DND-41 (cell line): Measurements from ENCODE around the gene SLC17A1.

Source experiments
- ATAC-seq: fragments of 200-7000 bp; cut with Tn5 transposase; 3 replicates; pipeline ENCODE4 v1.9.1; 2021; ENCODE audit warnings: low read depth; ENCODE audit not compliant: insufficient read depth
- DNase-seq: peaks from one replicate; pipeline ENCODE4 v3.0.0-alpha.2; 2020
- H2AFZ ChIP-seq: 2 replicates; pipeline ENCODE4 v1.6.0; 2012; ENCODE audit warnings: low read depth, low read length
- H3K27ac ChIP-seq: 2 replicates; pipeline ENCODE4 v1.5.1; 2012; ENCODE audit warnings: low read length, inconsistent platforms
- H3K27me3 ChIP-seq: fragments of 200-600 bp; sonication (generic); 2 replicates; pipeline ENCODE4 v1.6.0; 2012; ENCODE audit warnings: low read length, mild to moderate bottlenecking, inconsistent platforms; ENCODE audit not compliant: insufficient read depth, poor library complexity
- H3K36me3 ChIP-seq: 2 replicates; pipeline ENCODE4 v1.5.1; 2012; ENCODE audit warnings: low read length, inconsistent platforms; ENCODE audit not compliant: insufficient read depth
- H3K4me1 ChIP-seq: 2 replicates; pipeline ENCODE4 v1.5.1; 2012; ENCODE audit warnings: mild to moderate bottlenecking, low read length; ENCODE audit not compliant: insufficient read depth
- H3K4me2 ChIP-seq: 2 replicates; pipeline ENCODE4 v1.6.0; 2012; ENCODE audit warnings: mild to moderate bottlenecking, moderate library complexity, low read length, inconsistent platforms; ENCODE audit not compliant: insufficient read depth
- H3K4me3 ChIP-seq, 2 experiments: fragments of 200-600 bp in 1 of 2; shearing (Covaris generic) in 1 of 2; 2 replicates each; pipeline ENCODE4 v1.5.1; 2012 to 2016; ENCODE audit warnings: inconsistent platforms in 2 of 2, low read length in 2 of 2, mild to moderate bottlenecking in 2 of 2, low read depth in 1 of 2, moderate library complexity in 1 of 2
- H3K79me2 ChIP-seq: 2 replicates; pipeline ENCODE4 v1.6.0; 2012; ENCODE audit warnings: low read length, inconsistent platforms; ENCODE audit not compliant: insufficient read depth
- H3K9ac ChIP-seq: 2 replicates; pipeline ENCODE4 v1.6.0; 2012; ENCODE audit warnings: low read depth, mild to moderate bottlenecking, inconsistent platforms, low read length, moderate library complexity
- H3K9me3 ChIP-seq: 2 replicates; pipeline ENCODE4 v1.5.1; 2012; ENCODE audit warnings: low read length, moderate library complexity, mild to moderate bottlenecking, inconsistent platforms; ENCODE audit not compliant: insufficient read depth, severe bottlenecking
- H4K20me1 ChIP-seq: 2 replicates; pipeline ENCODE4 v1.6.0; 2012; ENCODE audit warnings: low read length; ENCODE audit not compliant: insufficient read depth
- EZH2 ChIP-seq: IDR thresholded peaks from 3 replicates; pipeline ENCODE4 v1.6.1; 2012; ENCODE audit warnings: borderline replicate concordance, low read depth, mild to moderate bottlenecking, moderate library complexity, low read length, inconsistent platforms; ENCODE audit not compliant: severe bottlenecking
- TF ChIP-seq, protein P1 (sequence below): IDR thresholded peaks from 2 replicates; pipeline ENCODE4 v1.5.1; 2012; ENCODE audit warnings: borderline replicate concordance, low read length, moderate library complexity, mild to moderate bottlenecking; ENCODE audit not compliant: poor library complexity, severe bottlenecking; ENCODE audit errors: extremely low read depth

SLC17A1 gene

DNA sequence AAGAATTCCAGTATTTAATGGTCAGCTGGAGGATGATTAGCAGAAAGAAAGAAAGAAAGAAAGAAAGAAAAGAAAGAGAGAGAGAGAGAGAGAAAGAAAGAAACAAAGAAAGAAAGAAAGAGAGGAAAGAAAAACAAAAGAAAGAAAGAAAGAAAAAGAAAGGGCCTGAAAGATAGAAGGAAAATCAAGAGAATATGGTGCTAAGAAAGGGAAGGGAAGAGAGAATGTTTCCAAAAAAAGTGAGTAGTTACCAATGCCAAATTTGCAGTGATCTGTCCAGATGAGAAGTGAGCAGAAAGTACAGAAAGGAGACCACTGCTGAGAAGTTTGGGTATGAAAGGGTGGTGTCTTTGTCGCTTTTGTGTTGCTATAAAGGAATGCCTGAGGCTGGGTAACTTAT, 50.7 kb downstream of the SLC17A1 start:
- no peak overlapping the region for H3K27ac ChIP-seq
- H3K9ac ChIP-seq, result no peak overlapping the region
- H3K4me3 ChIP-seq, result no peak overlapping the region
- DNase-seq, result no peak
- ATAC-seq, result no peak
- no peak overlapping the region for H2AFZ ChIP-seq
- no peaks in the 10 kb centered on the region for H3K79me2 ChIP-seq
- H3K9me3 ChIP-seq, result no peaks in the 10 kb centered on the region
- TF ChIP-seq, protein P1, sequence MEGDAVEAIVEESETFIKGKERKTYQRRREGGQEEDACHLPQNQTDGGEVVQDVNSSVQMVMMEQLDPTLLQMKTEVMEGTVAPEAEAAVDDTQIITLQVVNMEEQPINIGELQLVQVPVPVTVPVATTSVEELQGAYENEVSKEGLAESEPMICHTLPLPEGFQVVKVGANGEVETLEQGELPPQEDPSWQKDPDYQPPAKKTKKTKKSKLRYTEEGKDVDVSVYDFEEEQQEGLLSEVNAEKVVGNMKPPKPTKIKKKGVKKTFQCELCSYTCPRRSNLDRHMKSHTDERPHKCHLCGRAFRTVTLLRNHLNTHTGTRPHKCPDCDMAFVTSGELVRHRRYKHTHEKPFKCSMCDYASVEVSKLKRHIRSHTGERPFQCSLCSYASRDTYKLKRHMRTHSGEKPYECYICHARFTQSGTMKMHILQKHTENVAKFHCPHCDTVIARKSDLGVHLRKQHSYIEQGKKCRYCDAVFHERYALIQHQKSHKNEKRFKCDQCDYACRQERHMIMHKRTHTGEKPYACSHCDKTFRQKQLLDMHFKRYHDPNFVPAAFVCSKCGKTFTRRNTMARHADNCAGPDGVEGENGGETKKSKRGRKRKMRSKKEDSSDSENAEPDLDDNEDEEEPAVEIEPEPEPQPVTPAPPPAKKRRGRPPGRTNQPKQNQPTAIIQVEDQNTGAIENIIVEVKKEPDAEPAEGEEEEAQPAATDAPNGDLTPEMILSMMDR, result no peak
- TF ChIP-seq EZH2, result no peak
- no peaks in the 10 kb centered on the region for H3K36me3 ChIP-seq
- H3K4me2 ChIP-seq, result no peak overlapping the region
- H3K27me3 ChIP-seq, result no peaks in the 10 kb centered on the region
- no peaks in the 10 kb centered on the region for H4K20me1 ChIP-seq
- H3K4me1 ChIP-seq, result no peaks in the 10 kb centered on the region

DNA sequence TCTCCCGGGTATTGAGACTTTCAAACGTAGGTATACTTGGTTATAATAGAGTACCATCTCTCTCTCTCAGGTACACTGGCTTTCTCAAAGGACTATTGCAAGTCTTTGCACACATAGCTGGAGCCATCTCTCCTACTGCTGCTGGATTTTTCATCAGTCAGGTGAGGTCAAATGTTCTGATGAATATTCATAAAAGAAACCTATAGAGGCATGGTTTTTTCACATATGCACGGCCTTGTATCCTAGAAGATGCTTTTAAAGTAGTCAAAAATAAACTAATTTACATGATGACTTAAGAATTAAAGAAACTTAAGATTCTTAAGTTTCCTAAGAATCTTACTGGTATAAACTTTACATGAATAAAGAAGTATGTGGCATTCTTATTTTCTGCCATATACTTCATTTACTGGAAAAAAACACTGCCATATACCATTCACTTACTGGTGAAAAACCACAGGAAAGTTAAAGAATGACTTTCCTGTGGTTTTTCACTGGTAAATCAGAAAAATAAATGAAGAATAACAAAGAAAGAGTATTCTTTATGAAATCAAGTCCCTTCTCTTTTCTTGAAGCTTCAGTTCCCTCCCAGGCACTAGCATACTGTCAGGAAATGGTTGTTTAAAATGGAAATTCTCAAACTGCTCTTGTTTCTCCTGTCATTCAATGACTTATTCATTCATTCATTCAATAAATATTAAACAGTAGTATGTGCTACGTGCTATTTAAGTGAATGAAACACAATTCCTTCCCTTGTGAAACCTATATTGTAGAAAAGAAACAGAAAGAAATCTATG, 53.8 kb downstream of the SLC17A1 start:
- Histone ChIP-seq H3K79me2 (no peaks in the 10 kb centered on the region), H3K27ac (no peak overlapping the region), H3K27me3 (no peaks in the 10 kb centered on the region), H3K36me3 (no peaks in the 10 kb centered on the region), H3K9ac (no peak overlapping the region), H3K4me2 (no peak overlapping the region), H3K4me1 (no peaks in the 10 kb centered on the region), H3K4me3 (no peak overlapping the region), H3K9me3 (no peaks in the 10 kb centered on the region), H4K20me1 (no peaks in the 10 kb centered on the region), H2AFZ (no peak overlapping the region)
- no peak for TF ChIP-seq EZH2
- TF ChIP-seq, protein P1, result no peak
- no peak for DNase-seq
- no peak for ATAC-seq

DNA sequence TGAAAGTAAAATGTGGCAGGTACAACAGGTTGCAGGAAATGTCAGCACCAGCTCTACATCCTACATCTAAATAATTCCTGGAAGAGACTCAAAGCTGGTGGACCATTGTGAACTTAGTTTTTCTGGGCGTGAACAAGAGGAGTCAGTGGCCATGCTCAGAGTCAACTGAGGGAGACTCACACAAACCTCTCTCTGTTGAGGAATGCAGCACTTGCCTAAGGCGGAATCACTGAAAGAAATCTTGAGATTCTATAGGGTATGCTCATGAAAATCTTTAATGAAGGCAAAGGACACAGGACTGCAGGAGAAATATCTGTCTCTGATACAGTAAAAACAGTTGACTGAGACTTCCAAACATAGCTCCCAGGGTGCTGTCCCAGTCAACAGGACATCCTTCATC, 54.8 kb downstream of the SLC17A1 start:
- DNase-seq, result no peak
- H3K9me3 ChIP-seq, result no peaks in the 10 kb centered on the region
- H3K4me3 ChIP-seq, result no peak overlapping the region
- ATAC-seq, result no peak
- H3K27me3 ChIP-seq, result no peaks in the 10 kb centered on the region
- no peaks in the 10 kb centered on the region for H4K20me1 ChIP-seq
- H3K4me2 ChIP-seq, result no peak overlapping the region
- H2AFZ ChIP-seq, result no peak overlapping the region
- H3K27ac ChIP-seq, result no peak overlapping the region
- no peaks in the 10 kb centered on the region for H3K4me1 ChIP-seq
- H3K36me3 ChIP-seq, result no peaks in the 10 kb centered on the region
- no peaks in the 10 kb centered on the region for H3K79me2 ChIP-seq
- no peak overlapping the region for H3K9ac ChIP-seq
- TF ChIP-seq EZH2, result no peak
- TF ChIP-seq, protein P1, result no peak
